GM10266 (cell line): ENCODE data around the gene FNDC3B.

Experiments
- DNase-seq: peaks from one replicate; pipeline ENCODE4 v3.0.0; 2012; ENCODE audit errors: extremely low spot score
- CTCF ChIP-seq: IDR thresholded peaks from 2 replicates; pipeline ENCODE4 v1.5.1; 2012; ENCODE audit warnings: mild to moderate bottlenecking, low read depth; ENCODE audit not compliant: control insufficient read depth, insufficient read depth; ENCODE audit errors: missing control alignments

The FNDC3B gene

GRCh38 chr3:172082269-172082668, 42.9 kb downstream of the FNDC3B start:
- no peak for TF ChIP-seq CTCF
- no peak for DNase-seq

GRCh38 chr3:172082820-172083513, 43.6 kb downstream of the FNDC3B start:
- no peak for TF ChIP-seq CTCF
- no peak for DNase-seq

- DNase-seq, result no peak
- no peak for TF ChIP-seq CTCF
These were observed 44.6 kb downstream of the FNDC3B start for GRCh38 chr3:172083995-172084409.

- no peak for DNase-seq
- TF ChIP-seq CTCF, result no peak
These were observed 45.6 kb downstream of the FNDC3B start for GRCh38 chr3:172084871-172085556.

- TF ChIP-seq CTCF, result no peak
These were observed 46.1 kb downstream of the FNDC3B start for GRCh38 chr3:172085557-172085895.

GRCh38 chr3:172086071-172086470, 46.7 kb downstream of the FNDC3B start:
- DNase-seq, result no peak
- TF ChIP-seq CTCF, result no peak

More at GRCh38 chr3:172085557-172085895, 46.1 kb downstream of the FNDC3B start:
- DNase-seq, result no peak

GRCh38 chr3:172087198-172087597, 47.8 kb downstream of the FNDC3B start:
- TF ChIP-seq CTCF, result no peak
- DNase-seq, result no peak
